ENCODE data around the gene EN1. TPM values are rescaled to one million over a fixed set of nuclear protein-coding genes. Genes with fewer than 3 reads are reported as not detected.

The EN1 gene
- total RNA-seq, 1 experiment from 2014 or later, result not detected

DNA sequence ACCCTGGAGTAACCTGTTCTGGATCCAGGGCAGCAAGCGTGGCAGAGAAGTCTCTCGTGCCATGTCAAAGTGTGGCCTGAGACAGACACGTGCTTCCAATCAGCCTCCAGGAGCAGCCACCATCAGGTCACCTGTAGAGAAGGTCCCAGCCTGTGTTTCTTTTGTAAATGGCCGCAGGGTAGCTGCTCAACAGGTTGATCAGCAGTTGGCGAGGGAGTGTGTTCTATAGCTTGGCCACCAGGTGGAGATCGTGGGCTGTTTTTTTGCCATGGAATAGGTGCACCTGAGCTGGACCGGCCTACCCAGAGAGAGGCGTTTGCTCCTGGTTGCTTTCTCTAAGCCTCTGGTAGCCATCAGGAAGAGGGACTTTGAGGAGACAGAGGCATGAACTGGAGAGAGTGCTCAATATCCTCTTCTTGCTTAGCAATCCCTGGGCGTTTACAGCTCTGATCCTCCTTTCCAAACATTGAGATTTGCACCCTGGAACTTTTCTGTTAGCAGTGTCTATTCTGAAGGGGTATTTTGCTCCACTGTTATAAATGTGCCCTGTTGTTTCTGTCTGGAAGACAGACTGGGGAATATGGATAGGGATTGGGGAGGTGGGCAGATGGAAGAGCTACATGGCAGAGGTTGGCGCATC is 34.2 kb upstream of the EN1 start:
- H3K4me1 ChIP-seq (ENCODE audit: control insufficient read depth in 1 of 2, insufficient read depth in 2 of 2, low read length in 2 of 2), result peaks cover 0 to 4% of the 10 kb centered on the region in 2 experiments; a peak in 2 of 4 replicates
- no peaks in the 10 kb centered on the region for H3K9me3 ChIP-seq (ENCODE audit: control insufficient read depth in 1 of 2, insufficient read depth in 1 of 2, low read depth in 1 of 2, low read length in 2 of 2)
- no peaks in the 10 kb centered on the region for H3K36me3 ChIP-seq (ENCODE audit: control insufficient read depth in 1 of 2, insufficient read depth in 2 of 2, low read length in 2 of 2)
- H3K9me2 ChIP-seq (ENCODE audit: insufficient read depth), result no peaks in the 10 kb centered on the region
- no peak overlapping the region for H3K27ac ChIP-seq (ENCODE audit: low read depth, low read length)
- no peaks in the 10 kb centered on the region for H4K20me1 ChIP-seq (ENCODE audit: insufficient read depth)
- H2AFZ ChIP-seq (ENCODE audit: low read depth, low read length, poor library complexity, severe bottlenecking), result peak overlapping the region; percentile 59
- ATAC-seq (peak; percentile 95), DNase-seq (ENCODE audit: low read depth, low spot score) (peak; percentile 55)
- no peaks in the 10 kb centered on the region for H3K79me2 ChIP-seq (ENCODE audit: insufficient read depth, low read length)
- intact Hi-C loops (cut with micrococcal nuclease), result loop anchor here (1.0 to 2.0 kb wide), 3 partner anchors 129 to 410 kb away; no protein-coding TSS in a partner anchor
- ChIA-PET RAD21 (ENCODE audit: low non-redundant PET in 1 of 2, low total read pairs in 2 of 2, uncharacterized antibody in 2 of 2, unreplicated experiment in 2 of 2) (interaction anchor here (0.6 to 1.0 kb wide), 4 partner anchors 126 to 309 kb away, joined by 3 to 4 read pairs (median 3); no protein-coding TSS in a partner anchor), POLR2A (interaction anchor here (0.8 kb wide), 1 partner anchor 9 kb away, joined by 3 read pairs; no protein-coding TSS in a partner anchor), CTCF (interaction anchor here (0.8 to 4.4 kb wide), 21 partner anchors 9 to 878 kb away, joined by 3 to 46 read pairs (median 4); no protein-coding TSS in a partner anchor)
- H3K9ac ChIP-seq (ENCODE audit: low read length), result no peak overlapping the region
- no peak overlapping the region for H3K4me2 ChIP-seq (ENCODE audit: low read length)
- BruUV-seq (replicated peaks), result no TSS peak
- no peak overlapping the region for H3K4me3 ChIP-seq (replicated peaks in 1 of 2; ENCODE audit: low read depth in 1 of 2, low read length in 2 of 2)
- H3K27me3 ChIP-seq (ENCODE audit: insufficient read depth, low read length), result peaks cover 19% of the 10 kb centered on the region
- TF ChIP-seq SP1 (IDR thresholded peaks at IDR 0.05; ENCODE audit: low read depth), result no peak
- no peak for TF ChIP-seq SIN3A (IDR thresholded peaks at IDR 0.05; ENCODE audit: low read depth)
- no peak for TF ChIP-seq POLR2A (IDR thresholded peaks at IDR 0.05; ENCODE audit: borderline replicate concordance, extremely low read depth, insufficient read depth, insufficient read length)
- no peak for TF ChIP-seq EZH2phosphoT487 (IDR thresholded peaks at IDR 0.05; ENCODE audit: borderline replicate concordance)
- TF ChIP-seq YY1 (IDR thresholded peaks at IDR 0.05; ENCODE audit: extremely low read depth, insufficient replicate concordance, low read depth, low read length), result peak; percentile 72
- no peak for TF ChIP-seq MAX (IDR thresholded peaks at IDR 0.05)
- no peak for TF ChIP-seq ZNF274 (IDR thresholded peaks at IDR 0.05; ENCODE audit: low read depth, low read length)
- TF ChIP-seq TCF7L2 (IDR thresholded peaks at IDR 0.05; ENCODE audit: borderline replicate concordance, extremely low read depth, insufficient read depth, insufficient read length), result no peak
- TF ChIP-seq EZH2 (IDR thresholded peaks at IDR 0.05), result no peak
- no peak for TF ChIP-seq EGR1 (IDR thresholded peaks at IDR 0.05; ENCODE audit: low read depth)
- TF ChIP-seq, protein P1, sequence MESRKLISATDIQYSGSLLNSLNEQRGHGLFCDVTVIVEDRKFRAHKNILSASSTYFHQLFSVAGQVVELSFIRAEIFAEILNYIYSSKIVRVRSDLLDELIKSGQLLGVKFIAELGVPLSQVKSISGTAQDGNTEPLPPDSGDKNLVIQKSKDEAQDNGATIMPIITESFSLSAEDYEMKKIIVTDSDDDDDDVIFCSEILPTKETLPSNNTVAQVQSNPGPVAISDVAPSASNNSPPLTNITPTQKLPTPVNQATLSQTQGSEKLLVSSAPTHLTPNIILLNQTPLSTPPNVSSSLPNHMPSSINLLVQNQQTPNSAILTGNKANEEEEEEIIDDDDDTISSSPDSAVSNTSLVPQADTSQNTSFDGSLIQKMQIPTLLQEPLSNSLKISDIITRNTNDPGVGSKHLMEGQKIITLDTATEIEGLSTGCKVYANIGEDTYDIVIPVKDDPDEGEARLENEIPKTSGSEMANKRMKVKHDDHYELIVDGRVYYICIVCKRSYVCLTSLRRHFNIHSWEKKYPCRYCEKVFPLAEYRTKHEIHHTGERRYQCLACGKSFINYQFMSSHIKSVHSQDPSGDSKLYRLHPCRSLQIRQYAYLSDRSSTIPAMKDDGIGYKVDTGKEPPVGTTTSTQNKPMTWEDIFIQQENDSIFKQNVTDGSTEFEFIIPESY (IDR thresholded peaks at IDR 0.05; ENCODE audit: extremely low read depth, insufficient replicate concordance, low read length), result no peak
- TF ChIP-seq, protein P2, sequence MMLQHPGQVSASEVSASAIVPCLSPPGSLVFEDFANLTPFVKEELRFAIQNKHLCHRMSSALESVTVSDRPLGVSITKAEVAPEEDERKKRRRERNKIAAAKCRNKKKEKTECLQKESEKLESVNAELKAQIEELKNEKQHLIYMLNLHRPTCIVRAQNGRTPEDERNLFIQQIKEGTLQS (IDR thresholded peaks at IDR 0.05), result no peak
- peak; percentile 82 for TF ChIP-seq RAD21 (IDR thresholded peaks at IDR 0.05; ENCODE audit: low read depth)
- TF ChIP-seq ELF1 (IDR thresholded peaks at IDR 0.05; ENCODE audit: borderline replicate concordance, low read depth), result no peak
- no peak for TF ChIP-seq ZFX (IDR thresholded peaks at IDR 0.05)
- TF ChIP-seq CTCF (IDR thresholded peaks at IDR 0.05 in 2 of 3, conservative IDR thresholded peaks at IDR 0.05 in 1 of 3; ENCODE audit: borderline replicate concordance in 1 of 3, insufficient read depth in 1 of 3, low read depth in 2 of 3, low read length in 2 of 3), result peak; percentile 73 to 80 (median 78); a peak in 5 of 6 replicates
- TF ChIP-seq, protein P3, sequence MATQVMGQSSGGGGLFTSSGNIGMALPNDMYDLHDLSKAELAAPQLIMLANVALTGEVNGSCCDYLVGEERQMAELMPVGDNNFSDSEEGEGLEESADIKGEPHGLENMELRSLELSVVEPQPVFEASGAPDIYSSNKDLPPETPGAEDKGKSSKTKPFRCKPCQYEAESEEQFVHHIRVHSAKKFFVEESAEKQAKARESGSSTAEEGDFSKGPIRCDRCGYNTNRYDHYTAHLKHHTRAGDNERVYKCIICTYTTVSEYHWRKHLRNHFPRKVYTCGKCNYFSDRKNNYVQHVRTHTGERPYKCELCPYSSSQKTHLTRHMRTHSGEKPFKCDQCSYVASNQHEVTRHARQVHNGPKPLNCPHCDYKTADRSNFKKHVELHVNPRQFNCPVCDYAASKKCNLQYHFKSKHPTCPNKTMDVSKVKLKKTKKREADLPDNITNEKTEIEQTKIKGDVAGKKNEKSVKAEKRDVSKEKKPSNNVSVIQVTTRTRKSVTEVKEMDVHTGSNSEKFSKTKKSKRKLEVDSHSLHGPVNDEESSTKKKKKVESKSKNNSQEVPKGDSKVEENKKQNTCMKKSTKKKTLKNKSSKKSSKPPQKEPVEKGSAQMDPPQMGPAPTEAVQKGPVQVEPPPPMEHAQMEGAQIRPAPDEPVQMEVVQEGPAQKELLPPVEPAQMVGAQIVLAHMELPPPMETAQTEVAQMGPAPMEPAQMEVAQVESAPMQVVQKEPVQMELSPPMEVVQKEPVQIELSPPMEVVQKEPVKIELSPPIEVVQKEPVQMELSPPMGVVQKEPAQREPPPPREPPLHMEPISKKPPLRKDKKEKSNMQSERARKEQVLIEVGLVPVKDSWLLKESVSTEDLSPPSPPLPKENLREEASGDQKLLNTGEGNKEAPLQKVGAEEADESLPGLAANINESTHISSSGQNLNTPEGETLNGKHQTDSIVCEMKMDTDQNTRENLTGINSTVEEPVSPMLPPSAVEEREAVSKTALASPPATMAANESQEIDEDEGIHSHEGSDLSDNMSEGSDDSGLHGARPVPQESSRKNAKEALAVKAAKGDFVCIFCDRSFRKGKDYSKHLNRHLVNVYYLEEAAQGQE (IDR thresholded peaks at IDR 0.05; ENCODE audit: low read depth), result no peak
- TF ChIP-seq POLR2AphosphoS5 (IDR thresholded peaks at IDR 0.05; ENCODE audit: low read depth, low read length), result no peak
